ENCODE data around the gene TMEM208. TPM values are rescaled to one million over a fixed set of nuclear protein-coding genes. Genes with fewer than 3 reads are reported as not detected.
A peak's percentile ranks its signal among the peaks of the same experiment; 100 is the strongest.

TMEM208 gene
- polyA plus RNA-seq, 3 donors = 45.4 to 130 (median 117) TPM

- no peak for TF ChIP-seq CTCF (IDR thresholded peaks at IDR 0.05)
- no peak overlapping the region for H3K9ac ChIP-seq (ENCODE audit: insufficient read depth, low read length, poor library complexity, severe bottlenecking)
- H3K27ac ChIP-seq (ENCODE audit: low read depth in 1 of 2, low read length in 2 of 2) = no peak overlapping the region
- peak overlapping the region in 4 of 7 donors; percentile 30 to 79 (median 59) for H3K27ac Mint-ChIP-seq
- WGBS (ENCODE audit: insufficient coverage) = 69% methylated on average over 5 of the region's 10 CpGs
- H3K4me1 Mint-ChIP-seq = peaks cover 53% of the 10 kb centered on the region
- peaks cover 43% of the 10 kb centered on the region for H3K79me2 ChIP-seq (ENCODE audit: insufficient read depth, low read length)
- peaks cover 34 to 44% of the 10 kb centered on the region in 2 donors for H3K36me3 ChIP-seq (replicated peaks in 1 of 2; ENCODE audit: control insufficient read depth in 1 of 2, insufficient read depth in 2 of 2, low read length in 2 of 2)
- H2AFZ ChIP-seq (ENCODE audit: insufficient read depth, low read depth, low read length, poor library complexity, severe bottlenecking) = no peak overlapping the region
- peaks cover 0 to 2% (median 0%) of the 10 kb centered on the region in 3 donors for H3K27me3 Mint-ChIP-seq (ENCODE audit: low read depth in 3 of 3)
- H3K4me2 ChIP-seq (replicated peaks; ENCODE audit: extremely low read depth, low read length, poor library complexity, severe bottlenecking) = no peak overlapping the region
- H3K4me3 Mint-ChIP-seq = no peak overlapping the region
- DNase-seq = no peak
- no peaks in the 10 kb centered on the region for H3K27me3 ChIP-seq (ENCODE audit: control insufficient read depth in 2 of 2, insufficient read depth in 2 of 2, low read length in 2 of 2)
- H3K9me3 Mint-ChIP-seq = peaks cover 0 to 3% (median 0%) of the 10 kb centered on the region in 7 donors
- peaks cover 50 to 51% of the 10 kb centered on the region in 2 donors for H3K4me1 ChIP-seq (ENCODE audit: control insufficient read depth in 1 of 2, insufficient read depth in 2 of 2, low read length in 2 of 2)
- peaks cover 61% of the 10 kb centered on the region for H4K20me1 ChIP-seq (ENCODE audit: insufficient read depth, low read length)
- intact Hi-C loops (cut with micrococcal nuclease) = loop anchor here in 1 of 2 donors (10.0 kb wide), 3 partner anchors 234 to 546 kb away; partner anchors contain the start of genes CMTM4 and CTCF
- H3K9me3 ChIP-seq (replicated peaks in 1 of 2; ENCODE audit: control insufficient read depth in 1 of 2, insufficient read depth in 1 of 2, low read length in 2 of 2) = no peaks in the 10 kb centered on the region
- no peak overlapping the region for H3K4me3 ChIP-seq (replicated peaks in 1 of 3; ENCODE audit: low read depth in 2 of 3, low read length in 3 of 3)
- peaks cover 41 to 54% of the 10 kb centered on the region in 2 donors for H3K36me3 Mint-ChIP-seq
These were observed 14.3 kb downstream of the TMEM208 start for GRCh38 chr16:67241008-67241900.

- Histone ChIP-seq H3K27ac (ENCODE audit: low read depth in 1 of 2, low read length in 2 of 2) (peak overlapping the region in 1 of 2 donors; percentile 67), H3K4me3 (replicated peaks in 1 of 3; ENCODE audit: low read depth in 2 of 3, low read length in 3 of 3) (no peak overlapping the region), H3K9ac (ENCODE audit: insufficient read depth, low read length, poor library complexity, severe bottlenecking) (no peak overlapping the region), H3K4me2 (replicated peaks; ENCODE audit: extremely low read depth, low read length, poor library complexity, severe bottlenecking) (no peak overlapping the region), H3K27me3 (ENCODE audit: control insufficient read depth in 2 of 2, insufficient read depth in 2 of 2, low read length in 2 of 2) (no peaks in the 10 kb centered on the region), H4K20me1 (ENCODE audit: insufficient read depth, low read length) (peaks cover 53% of the 10 kb centered on the region), H3K9me3 (replicated peaks in 1 of 2; ENCODE audit: control insufficient read depth in 1 of 2, insufficient read depth in 1 of 2, low read length in 2 of 2) (no peaks in the 10 kb centered on the region), H3K79me2 (ENCODE audit: insufficient read depth, low read length) (peaks cover 53% of the 10 kb centered on the region), H3K4me1 (ENCODE audit: control insufficient read depth in 1 of 2, insufficient read depth in 2 of 2, low read length in 2 of 2) (peaks cover 51 to 54% of the 10 kb centered on the region in 2 donors), H3K36me3 (replicated peaks in 1 of 2; ENCODE audit: control insufficient read depth in 1 of 2, insufficient read depth in 2 of 2, low read length in 2 of 2) (peaks cover 26 to 35% of the 10 kb centered on the region in 2 donors), H2AFZ (ENCODE audit: insufficient read depth, low read depth, low read length, poor library complexity, severe bottlenecking) (no peak overlapping the region)
- Mint-ChIP-seq H3K36me3 (peaks cover 34 to 44% of the 10 kb centered on the region in 2 donors), H3K4me3 (no peak overlapping the region), H3K4me1 (peaks cover 51% of the 10 kb centered on the region), H3K27ac (peak overlapping the region in 6 of 7 donors; percentile 38 to 79 (median 72)), H3K9me3 (no peaks in the 10 kb centered on the region), H3K27me3 (ENCODE audit: low read depth in 3 of 3) (peaks cover 0 to 1% (median 0%) of the 10 kb centered on the region in 3 donors)
- intact Hi-C loops (cut with micrococcal nuclease) = loop anchor here in 1 of 2 donors (10.0 kb wide), 3 partner anchors 233 to 547 kb away; partner anchors contain the start of genes CMTM4 and CTCF
- TF ChIP-seq CTCF (IDR thresholded peaks at IDR 0.05) = no peak
- WGBS (ENCODE audit: insufficient coverage) = 100% methylated on average over 1 of the region's 4 CpGs
- DNase-seq = no peak
These were observed 15.3 kb downstream of the TMEM208 start for GRCh38 chr16:67242138-67242730.

All from CD14-positive monocyte (primary cell).